GM23248 (cell line): ENCODE results near the gene ZBTB20. TPM values are rescaled to one million over a fixed set of nuclear protein-coding genes. Genes with fewer than 3 reads are reported as not detected.

Source experiments
- DNase-seq: peaks from one replicate; pipeline ENCODE4 v3.0.0-alpha.2; 2015
- H2AFZ ChIP-seq: fragments of 200-600 bp; sonication (generic); 2 replicates; pipeline ENCODE4 v1.6.1; 2016; ENCODE audit warnings: antibody characterized with exemption
- H3F3A ChIP-seq: fragments of 200-600 bp; sonication (generic); 2 replicates; pipeline ENCODE4 v1.6.1; 2016; ENCODE audit warnings: mild to moderate bottlenecking, antibody characterized with exemption, mixed run types; ENCODE audit not compliant: insufficient read depth
- H3K27ac ChIP-seq: fragments of 200-600 bp; sonication (generic); 2 replicates; pipeline ENCODE4 v1.5.1; 2016; ENCODE audit warnings: mild to moderate bottlenecking
- H3K27me3 ChIP-seq: fragments of 200-600 bp; sonication (generic); replicated peaks from 2 replicates; pipeline ENCODE4 v1.6.1; 2016; ENCODE audit warnings: mild to moderate bottlenecking; ENCODE audit not compliant: insufficient read depth
- H3K36me3 ChIP-seq: fragments of 200-600 bp; sonication (generic); 2 replicates; pipeline ENCODE4 v1.6.1; 2016; ENCODE audit warnings: low read depth, mild to moderate bottlenecking
- H3K4me1 ChIP-seq: fragments of 200-600 bp; sonication (generic); 2 replicates; pipeline ENCODE4 v1.6.1; 2016; ENCODE audit warnings: mild to moderate bottlenecking; ENCODE audit not compliant: insufficient read depth
- H3K4me2 ChIP-seq: fragments of 200-600 bp; sonication (generic); one replicate; pipeline ENCODE4 v1.6.1; 2016; ENCODE audit warnings: mild to moderate bottlenecking; ENCODE audit not compliant: unreplicated experiment
- H3K4me3 ChIP-seq: fragments of 200-600 bp; sonication (generic); 2 replicates; pipeline ENCODE4 v1.5.1; 2016; ENCODE audit warnings: mild to moderate bottlenecking
- H3K79me2 ChIP-seq: fragments of 200-600 bp; sonication (generic); 2 replicates; pipeline ENCODE4 v1.6.1; 2016; ENCODE audit warnings: mild to moderate bottlenecking; ENCODE audit not compliant: insufficient read depth
- H3K9ac ChIP-seq: fragments of 200-600 bp; sonication (generic); 2 replicates; pipeline ENCODE4 v1.6.1; 2016; ENCODE audit warnings: mild to moderate bottlenecking
- H3K9me2 ChIP-seq: fragments of 200-600 bp; sonication (generic); 2 replicates; pipeline ENCODE4 v1.6.1; 2016; ENCODE audit warnings: mixed run types, mild to moderate bottlenecking, moderate library complexity; ENCODE audit not compliant: insufficient read depth
- H3K9me3 ChIP-seq: fragments of 200-600 bp; sonication (generic); one replicate; pipeline ENCODE4 v1.6.1; 2017; ENCODE audit warnings: low read depth
- H4K20me1 ChIP-seq: fragments of 200-600 bp; sonication (generic); 2 replicates; pipeline ENCODE4 v1.6.0; 2016; ENCODE audit not compliant: insufficient read depth
- EZH2 ChIP-seq: fragments of 200-600 bp; sonication (generic); IDR thresholded peaks from 2 replicates; pipeline ENCODE4 v1.6.1; 2018; ENCODE audit warnings: antibody characterized with exemption, mild to moderate bottlenecking; ENCODE audit not compliant: insufficient read depth, poor library complexity, severe bottlenecking
- EZH2phosphoT487 ChIP-seq: fragments of 200-600 bp; sonication (generic); IDR thresholded peaks from 2 replicates; pipeline ENCODE4 v1.6.1; 2018; ENCODE audit warnings: antibody characterized with exemption, moderate library complexity, mild to moderate bottlenecking, low read depth; ENCODE audit not compliant: insufficient read depth
- WGBS, 2 experiments: methylation state at CpG; one replicate each; pipeline ENCODE4 v1.1.6; 2015 to 2017; ENCODE audit warnings: low lambda C conversion rate in 2 of 2, low coverage in 1 of 2; ENCODE audit errors: missing lambda C conversion rate in 2 of 2; 5-methylcytosine and 5-hydroxymethylcytosine counted together
- in situ Hi-C: fragments of 300-500 bp; cut with MboI; formaldehyde crosslinking; loops from 2 replicates; pipeline ENCODE4 v1.15.0; 2020
- polyA plus RNA-seq: library from polyadenylated mRNA; unstranded; fragments of >200 nt; fragmentation: Nextera tagmentation; extraction: Ambion mirVana; gene quantifications from 2 replicates; pipeline ENCODE4 v1.2.1, GENCODE V29; 2016
- total RNA-seq: library from RNA; depleted of rRNA; stranded (reverse); fragments of >200 nt; shearing (Covaris generic); gene quantifications from 2 replicates; pipeline ENCODE4 v1.2.3, GENCODE V29; 2014

The ZBTB20 gene
- total and polyA plus RNA-seq, 2 experiments from 2014 or later, result 9.2 to 12.2 TPM

GRCh38 chr3:114331007-114331406 lies 816.1 kb downstream of the ZBTB20 start:
- no peak for DNase-seq
- no peaks in the 10 kb centered on the region for H3K27me3 ChIP-seq
- no peaks in the 10 kb centered on the region for H3F3A ChIP-seq
- TF ChIP-seq EZH2 (no peak), EZH2phosphoT487 (no peak)
- H3K27ac ChIP-seq, result no peak overlapping the region
- no peaks in the 10 kb centered on the region for H3K9me2 ChIP-seq
- no peak overlapping the region for H3K9ac ChIP-seq
- H3K9me3 ChIP-seq, result no peaks in the 10 kb centered on the region
- in situ Hi-C loops, result no loop called here
- WGBS, 2 experiments, result 92 to 97% methylated on average over 2 of the region's 2 CpGs
- no peaks in the 10 kb centered on the region for H3K4me1 ChIP-seq
- H4K20me1 ChIP-seq, result 0 out of 2 replicates have a peak, but pooled peaks cover 4% of the 10 kb centered on the region
- no peak overlapping the region for H3K4me3 ChIP-seq
- no peaks in the 10 kb centered on the region for H3K36me3 ChIP-seq
- H3K4me2 ChIP-seq, result no peak overlapping the region
- H3K79me2 ChIP-seq, result no peaks in the 10 kb centered on the region
- no peak overlapping the region for H2AFZ ChIP-seq

GRCh38 chr3:114329823-114330222 lies 817.3 kb downstream of the ZBTB20 start:
- Histone ChIP-seq H3K79me2 (no peaks in the 10 kb centered on the region), H2AFZ (no peak overlapping the region), H3F3A (no peaks in the 10 kb centered on the region), H3K9ac (no peak overlapping the region), H3K4me1 (no peaks in the 10 kb centered on the region), H3K27ac (no peak overlapping the region), H3K4me3 (no peak overlapping the region), H3K27me3 (no peaks in the 10 kb centered on the region), H3K36me3 (no peaks in the 10 kb centered on the region), H3K4me2 (no peak overlapping the region), H4K20me1 (no peaks in the 10 kb centered on the region), H3K9me2 (no peaks in the 10 kb centered on the region), H3K9me3 (no peaks in the 10 kb centered on the region)
- DNase-seq, result no peak
- TF ChIP-seq EZH2phosphoT487 (no peak), EZH2 (no peak)
- in situ Hi-C loops, result no loop called here
- WGBS, 2 experiments, result 95 to 100% methylated on average over 2 of the region's 2 CpGs

GRCh38 chr3:114328345-114328744 lies 818.7 kb downstream of the ZBTB20 start:
- H3K36me3 ChIP-seq, result no peaks in the 10 kb centered on the region
- WGBS, 2 experiments, result 74 to 76% methylated on average over 3 of the region's 3 CpGs
- no peak overlapping the region for H3K9ac ChIP-seq
- no peaks in the 10 kb centered on the region for H3F3A ChIP-seq
- H4K20me1 ChIP-seq, result no peaks in the 10 kb centered on the region
- H3K4me2 ChIP-seq, result no peak overlapping the region
- no peak for TF ChIP-seq EZH2phosphoT487
- no peak for TF ChIP-seq EZH2
- no peaks in the 10 kb centered on the region for H3K4me1 ChIP-seq
- in situ Hi-C loops, result no loop called here
- no peaks in the 10 kb centered on the region for H3K79me2 ChIP-seq
- H2AFZ ChIP-seq, result no peak overlapping the region
- DNase-seq, result no peak
- no peak overlapping the region for H3K4me3 ChIP-seq
- H3K9me2 ChIP-seq, result no peaks in the 10 kb centered on the region
- no peaks in the 10 kb centered on the region for H3K27me3 ChIP-seq
- H3K9me3 ChIP-seq, result no peaks in the 10 kb centered on the region
- no peak overlapping the region for H3K27ac ChIP-seq

GRCh38 chr3:114327665-114328064 lies 819.4 kb downstream of the ZBTB20 start:
- Histone ChIP-seq H3K27me3 (no peaks in the 10 kb centered on the region), H3K79me2 (no peaks in the 10 kb centered on the region), H3F3A (no peaks in the 10 kb centered on the region), H2AFZ (no peak overlapping the region), H4K20me1 (no peaks in the 10 kb centered on the region), H3K27ac (no peak overlapping the region), H3K9me3 (no peaks in the 10 kb centered on the region), H3K9me2 (no peaks in the 10 kb centered on the region), H3K9ac (no peak overlapping the region), H3K36me3 (no peaks in the 10 kb centered on the region), H3K4me3 (no peak overlapping the region), H3K4me2 (no peak overlapping the region), H3K4me1 (no peaks in the 10 kb centered on the region)
- in situ Hi-C loops, result no loop called here
- no peak for DNase-seq
- TF ChIP-seq EZH2 (no peak), EZH2phosphoT487 (no peak)
- 96 to 98% methylated on average over 4 of the region's 4 CpGs for WGBS, 2 experiments
